Ectodermal cell (in vitro differentiated cells): Measurements from ENCODE around the gene TBPL1.
"Not testable (repeated sequence)": the region's sequence is repeated elsewhere in the genome, so short reads cannot be mapped to it uniquely, and the experiment has no call there.

Experiments used
- H3K27ac ChIP-seq: 2 replicates; pipeline ENCODE4 v1.7.0; 2013; ENCODE audit warnings: mild to moderate bottlenecking, low read depth, low read length; ENCODE audit not compliant: insufficient read depth, poor library complexity, severe bottlenecking
- H3K27me3 ChIP-seq: 2 replicates; pipeline ENCODE4 v1.7.0; 2013; ENCODE audit warnings: mild to moderate bottlenecking, low read length; ENCODE audit not compliant: insufficient read depth, control insufficient read depth, poor library complexity, severe bottlenecking
- H3K36me3 ChIP-seq: one replicate; pipeline ENCODE4 v1.7.0; 2013; ENCODE audit warnings: low read length; ENCODE audit not compliant: control insufficient read depth, insufficient read depth
- H3K4me1 ChIP-seq: one replicate; pipeline ENCODE4 v1.7.0; 2013; ENCODE audit warnings: low read length; ENCODE audit not compliant: control insufficient read depth, insufficient read depth
- H3K4me3 ChIP-seq: 2 replicates; pipeline ENCODE4 v1.7.0; 2013; ENCODE audit warnings: low read depth, low read length, control low read depth; ENCODE audit not compliant: insufficient read depth
- H3K9me3 ChIP-seq: 2 replicates; pipeline ENCODE4 v1.7.0; 2013; ENCODE audit warnings: mild to moderate bottlenecking, low read length, moderate library complexity; ENCODE audit not compliant: control insufficient read depth
- WGBS, 2 experiments: methylation state at CpG; one replicate each; pipeline ENCODE4 v1.1.7; 2013; ENCODE audit warnings: missing lambda C conversion rate in 2 of 2; 5-methylcytosine and 5-hydroxymethylcytosine counted together

TBPL1 gene

GRCh38 chr6:133973109-133973971 lies 20.3 kb downstream of the TBPL1 start:
- WGBS, 2 experiments = 2 to 3% methylated on average over 4 of the region's 4 CpGs
- Histone ChIP-seq H3K4me1 (no peaks in the 10 kb centered on the region), H3K27me3 (no peaks in the 10 kb centered on the region), H3K36me3 (no peaks in the 10 kb centered on the region), H3K9me3 (no peaks in the 10 kb centered on the region), H3K27ac (no peak overlapping the region), H3K4me3 (no peak overlapping the region)

- Histone ChIP-seq H3K4me1 (no peaks in the 10 kb centered on the region), H3K27me3 (no peaks in the 10 kb centered on the region), H3K4me3 (no peak overlapping the region), H3K36me3 (peaks cover 4% of the 10 kb centered on the region), H3K27ac (no peak overlapping the region), H3K9me3 (no peaks in the 10 kb centered on the region)
- 90 to 100% methylated on average over 1 of the region's 2 CpGs for WGBS, 2 experiments
These were observed 25.2 kb downstream of the TBPL1 start for GRCh38 chr6:133977983-133978895.

GRCh38 chr6:133978896-133979240 lies 25.8 kb downstream of the TBPL1 start:
- H3K27ac ChIP-seq = no peak overlapping the region
- no peaks in the 10 kb centered on the region for H3K27me3 ChIP-seq
- peaks cover 4% of the 10 kb centered on the region for H3K36me3 ChIP-seq
- no peak overlapping the region for H3K4me3 ChIP-seq
- 91 to 95% methylated on average over 2 of the region's 2 CpGs for WGBS, 2 experiments
- H3K9me3 ChIP-seq = no peaks in the 10 kb centered on the region
- H3K4me1 ChIP-seq = no peaks in the 10 kb centered on the region

- H3K9me3 ChIP-seq, H3K4me1 ChIP-seq, H3K4me3 ChIP-seq, H3K27ac ChIP-seq, H3K27me3 ChIP-seq, H3K36me3 ChIP-seq: not testable (repeated sequence)
- 90 to 94% methylated on average over 6 to 7 of the region's 7 CpGs for WGBS, 2 experiments
These were observed 26.4 kb downstream of the TBPL1 start for GRCh38 chr6:133979269-133979963.

- H3K4me3 ChIP-seq = no peak overlapping the region
- peaks cover 11% of the 10 kb centered on the region for H3K36me3 ChIP-seq
- H3K9me3 ChIP-seq = no peaks in the 10 kb centered on the region
- 90 to 100% methylated on average over 1 to 2 of the region's 3 CpGs for WGBS, 2 experiments
- no peak overlapping the region for H3K27ac ChIP-seq
- H3K4me1 ChIP-seq = no peaks in the 10 kb centered on the region
- no peaks in the 10 kb centered on the region for H3K27me3 ChIP-seq
These were observed 27.1 kb downstream of the TBPL1 start for GRCh38 chr6:133980168-133980567.

- H3K36me3 ChIP-seq = peaks cover 20% of the 10 kb centered on the region
These were observed 30.3 kb downstream of the TBPL1 start for GRCh38 chr6:133983099-133983939.

GRCh38 chr6:133985970-133986369 lies 32.9 kb downstream of the TBPL1 start:
- 100% methylated on average over 1 of the region's 1 CpG for WGBS, 2 experiments
- Histone ChIP-seq H3K4me1 (no peaks in the 10 kb centered on the region), H3K27ac (no peak overlapping the region), H3K4me3 (no peak overlapping the region), H3K27me3 (no peaks in the 10 kb centered on the region), H3K9me3 (no peaks in the 10 kb centered on the region), H3K36me3 (peaks cover 20% of the 10 kb centered on the region)

More at GRCh38 chr6:133983099-133983939, 30.3 kb downstream of the TBPL1 start:
- Histone ChIP-seq H3K4me3 (no peak overlapping the region), H3K27ac (no peak overlapping the region), H3K9me3 (no peaks in the 10 kb centered on the region), H3K27me3 (no peaks in the 10 kb centered on the region), H3K4me1 (no peaks in the 10 kb centered on the region)
- WGBS, 2 experiments = 85 to 90% methylated on average over 9 of the region's 9 CpGs

GRCh38 chr6:133986942-133987341 lies 33.9 kb downstream of the TBPL1 start:
- Histone ChIP-seq H3K27ac (no peak overlapping the region), H3K9me3 (no peaks in the 10 kb centered on the region), H3K36me3 (peaks cover 18% of the 10 kb centered on the region), H3K4me1 (no peaks in the 10 kb centered on the region), H3K27me3 (no peaks in the 10 kb centered on the region), H3K4me3 (no peak overlapping the region)
- 94 to 100% methylated on average over 2 of the region's 2 CpGs for WGBS, 2 experiments

GRCh38 chr6:133989525-133989924 lies 36.5 kb downstream of the TBPL1 start:
- Histone ChIP-seq H3K4me1 (no peaks in the 10 kb centered on the region), H3K36me3 (peaks cover 13% of the 10 kb centered on the region), H3K9me3 (no peaks in the 10 kb centered on the region), H3K4me3 (no peak overlapping the region), H3K27ac (no peak overlapping the region), H3K27me3 (no peaks in the 10 kb centered on the region)
- WGBS, 2 experiments = 98 to 100% methylated on average over 1 of the region's 2 CpGs
